Subcutaneous abdominal adipose tissue (tissue), 5 donors: ENCODE results near the gene SCN5A.

Experiments used
- H3K27ac ChIP-seq: one replicate; pipeline ENCODE4 v1.7.0; 2013; ENCODE audit warnings: low read depth, mild to moderate bottlenecking, inconsistent platforms, low read length, moderate library complexity
- H3K27me3 ChIP-seq, 5 donors: one replicate each; pipeline ENCODE4 v1.7.0; 2013; ENCODE audit warnings: low read length in 5 of 5, inconsistent platforms in 1 of 5; ENCODE audit not compliant: control insufficient read depth in 5 of 5, insufficient read depth in 4 of 5
- H3K36me3 ChIP-seq, 5 donors: one replicate each; pipeline ENCODE4 v1.7.0; 2013; ENCODE audit warnings: low read length in 5 of 5; ENCODE audit not compliant: control insufficient read depth in 5 of 5, insufficient read depth in 5 of 5
- H3K4me1 ChIP-seq, 5 donors: one replicate each; pipeline ENCODE4 v1.7.0; 2013; ENCODE audit warnings: low read length in 5 of 5, mild to moderate bottlenecking in 3 of 5, moderate library complexity in 1 of 5; ENCODE audit not compliant: control insufficient read depth in 5 of 5, insufficient read depth in 5 of 5
- H3K4me3 ChIP-seq, 5 donors: one replicate each; pipeline ENCODE4 v1.7.0; 2013; ENCODE audit warnings: low read length in 5 of 5, low read depth in 1 of 5
- H3K9ac ChIP-seq, 5 donors: one replicate each; pipeline ENCODE4 v1.7.0; 2013; ENCODE audit warnings: low read length in 5 of 5, mild to moderate bottlenecking in 4 of 5, moderate library complexity in 3 of 5
- H3K9me3 ChIP-seq, 5 donors: one replicate each; pipeline ENCODE4 v1.7.0; 2013; ENCODE audit warnings: low read length in 5 of 5; ENCODE audit not compliant: control insufficient read depth in 5 of 5
- donor health status: healthy.
- donor health status: healthy.
- donor health status: healthy.
- donor health status: healthy.
- donor health status: healthy.

The SCN5A gene

DNA sequence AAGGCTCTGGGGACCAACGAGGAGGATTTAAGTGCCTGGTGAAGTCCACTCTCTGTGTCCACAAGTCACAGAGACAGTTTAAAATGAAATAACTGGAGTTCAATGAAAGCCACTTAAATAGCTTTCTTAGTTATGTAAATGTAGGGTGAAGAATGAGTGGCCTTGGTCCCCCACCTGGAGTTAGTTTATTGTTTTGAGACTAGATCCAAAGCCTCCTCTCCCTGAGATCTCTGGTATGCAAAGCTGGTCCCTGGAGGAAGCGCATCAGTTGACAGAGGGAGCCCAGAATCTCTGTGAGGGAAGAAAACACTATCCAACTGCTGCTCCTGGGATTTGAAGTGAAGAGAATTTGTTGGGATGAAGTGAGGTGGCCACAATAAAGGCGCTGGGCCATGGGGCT, 112.8 kb downstream of the SCN5A start:
- Histone ChIP-seq H3K9ac (no peak overlapping the region), H3K36me3 (peaks cover 0 to 2% (median 0%) of the 10 kb centered on the region in 5 donors), H3K4me3 (no peak overlapping the region), H3K4me1 (peaks cover 0 to 10% (median 5%) of the 10 kb centered on the region in 5 donors), H3K27ac (no peak overlapping the region), H3K9me3 (peaks cover 0 to 4% (median 0%) of the 10 kb centered on the region in 5 donors), H3K27me3 (no peaks in the 10 kb centered on the region)

DNA sequence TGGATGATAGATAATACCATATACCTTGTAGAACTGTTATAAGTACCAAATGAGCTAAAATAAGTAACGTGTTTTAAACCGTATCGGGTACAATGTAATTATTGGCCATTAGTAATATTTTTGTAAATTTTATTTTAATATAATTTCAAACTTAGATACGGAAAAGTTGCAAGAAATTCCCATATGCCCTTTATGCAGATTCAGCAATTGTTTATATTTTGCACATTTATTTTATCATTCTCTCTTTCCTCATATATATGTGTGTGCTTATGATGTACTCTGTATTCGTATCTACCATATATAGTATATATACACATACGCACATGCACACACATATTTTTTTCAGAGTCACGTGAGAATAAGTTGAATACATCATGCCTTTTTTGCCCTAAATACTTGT, 114.9 kb downstream of the SCN5A start:
- Histone ChIP-seq H3K4me1 (peaks cover 0 to 10% (median 5%) of the 10 kb centered on the region in 5 donors), H3K36me3 (peaks cover 0 to 2% (median 0%) of the 10 kb centered on the region in 5 donors), H3K9ac (no peak overlapping the region), H3K27ac (no peak overlapping the region), H3K4me3 (no peak overlapping the region), H3K9me3 (peaks cover 0 to 4% (median 0%) of the 10 kb centered on the region in 5 donors), H3K27me3 (no peaks in the 10 kb centered on the region)

DNA sequence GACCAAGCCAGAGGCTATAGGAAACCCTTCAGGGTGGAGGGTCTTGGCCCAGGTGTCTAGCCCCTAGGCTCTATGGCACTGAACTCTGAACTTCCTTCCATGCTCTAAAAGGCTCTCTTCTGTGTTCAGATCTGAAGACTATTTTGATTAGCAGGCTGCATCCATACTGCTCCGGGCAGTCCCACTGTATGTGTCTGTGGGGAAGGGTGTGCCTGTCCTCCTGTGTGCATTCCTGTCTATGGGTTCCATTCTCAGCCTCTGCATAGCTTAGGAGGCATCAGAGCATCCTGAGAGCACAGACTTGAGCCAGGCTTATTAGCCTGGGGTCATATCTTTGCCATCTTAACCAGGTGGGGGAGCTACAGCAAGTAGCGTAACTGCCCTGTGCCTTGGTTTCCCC, 115.3 kb downstream of the SCN5A start:
- H3K27me3 ChIP-seq = no peaks in the 10 kb centered on the region
- no peak overlapping the region for H3K4me3 ChIP-seq
- H3K4me1 ChIP-seq = peaks cover 0 to 10% (median 5%) of the 10 kb centered on the region in 5 donors
- peaks cover 0 to 4% (median 0%) of the 10 kb centered on the region in 5 donors for H3K9me3 ChIP-seq
- no peak overlapping the region for H3K9ac ChIP-seq
- H3K36me3 ChIP-seq = peaks cover 0 to 2% (median 0%) of the 10 kb centered on the region in 5 donors
- no peak overlapping the region for H3K27ac ChIP-seq

DNA sequence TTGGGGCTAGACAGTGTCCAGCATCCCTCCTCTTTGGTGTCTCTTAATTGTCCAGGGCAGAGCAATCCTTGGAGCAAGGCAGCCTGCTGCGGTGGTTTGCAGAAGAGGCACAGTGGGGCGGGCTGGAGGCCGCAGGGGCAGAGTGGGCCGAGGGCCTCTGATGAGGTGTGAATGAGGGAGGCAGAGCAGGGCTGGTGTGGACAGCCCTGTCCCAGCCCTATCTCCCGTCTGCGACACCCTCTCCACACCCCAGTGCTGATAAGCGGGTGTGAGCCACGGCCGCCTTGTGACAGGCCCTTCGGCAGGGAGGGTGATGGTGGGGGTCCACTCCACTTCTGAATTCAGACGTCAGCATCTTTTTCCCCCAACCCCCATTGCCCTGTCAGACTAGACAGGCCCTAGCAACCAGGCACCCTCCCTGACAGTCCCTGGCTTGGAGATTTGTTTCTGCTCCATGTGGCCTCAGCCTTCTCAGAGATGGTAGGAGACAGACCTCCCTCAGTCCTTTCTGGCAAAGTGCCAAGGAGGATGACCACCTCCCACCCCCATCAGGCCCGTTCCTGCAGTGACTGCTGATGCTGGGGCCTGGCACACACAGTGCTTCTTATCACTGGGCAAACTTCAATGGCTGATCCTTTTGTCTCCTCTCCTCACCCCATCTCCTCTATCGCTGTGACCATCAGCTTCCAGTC, 116.1 kb downstream of the SCN5A start:
- Histone ChIP-seq H3K27me3 (no peaks in the 10 kb centered on the region), H3K27ac (no peak overlapping the region), H3K9ac (no peak overlapping the region)

DNA sequence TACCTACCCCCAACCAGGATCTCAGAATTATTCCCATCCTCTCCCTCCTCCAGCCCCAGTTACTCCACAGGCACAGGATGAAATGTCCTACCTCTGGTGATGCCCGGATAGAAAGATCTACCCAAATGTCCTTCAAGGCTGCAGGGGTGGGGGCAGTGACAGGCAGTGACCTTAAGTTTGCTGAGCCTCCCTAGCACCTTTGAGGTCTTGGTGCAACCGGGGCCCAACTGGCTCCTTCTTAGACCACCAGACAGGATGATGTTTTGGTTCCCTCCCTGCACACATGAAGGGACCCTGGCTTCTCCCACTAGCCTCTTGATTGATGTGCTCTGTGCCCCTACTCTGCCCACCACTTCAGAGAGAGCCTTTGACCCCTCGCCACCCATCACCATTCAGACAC, 117.0 kb downstream of the SCN5A start:
- H3K27ac ChIP-seq = no peak overlapping the region
- no peaks in the 10 kb centered on the region for H3K27me3 ChIP-seq
- H3K9me3 ChIP-seq = peaks cover 0 to 4% (median 0%) of the 10 kb centered on the region in 5 donors
- no peak overlapping the region for H3K4me3 ChIP-seq
- peaks cover 0 to 14% (median 10%) of the 10 kb centered on the region in 5 donors for H3K4me1 ChIP-seq
- peaks cover 0 to 7% (median 0%) of the 10 kb centered on the region in 5 donors for H3K36me3 ChIP-seq
- no peak overlapping the region for H3K9ac ChIP-seq

More for the DNA sequence above, 116.1 kb downstream of the SCN5A start:
- peaks cover 0 to 9% (median 9%) of the 10 kb centered on the region in 5 donors for H3K4me1 ChIP-seq
- H3K9me3 ChIP-seq = peaks cover 0 to 4% (median 0%) of the 10 kb centered on the region in 5 donors
- peaks cover 0 to 4% (median 0%) of the 10 kb centered on the region in 5 donors for H3K36me3 ChIP-seq
- H3K4me3 ChIP-seq = no peak overlapping the region

DNA sequence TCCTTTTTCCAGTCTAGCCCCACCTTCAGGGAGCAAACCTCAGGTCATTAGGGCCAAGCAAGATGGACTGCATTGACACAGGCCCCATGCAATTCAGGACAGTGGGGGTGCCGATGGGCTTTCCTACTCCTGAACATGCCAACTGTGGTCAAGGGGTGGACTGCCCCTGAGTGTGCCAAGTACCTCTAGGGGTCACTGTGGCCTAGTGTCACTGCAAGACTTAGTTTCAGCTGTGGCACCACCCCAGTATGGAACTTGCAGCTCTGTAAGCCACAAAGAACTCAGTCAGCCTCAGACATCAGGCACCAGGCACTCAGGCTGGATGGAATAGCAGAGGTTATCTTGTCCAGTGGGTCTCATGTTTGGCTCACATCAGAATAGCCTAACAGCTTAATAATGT, 121.0 kb downstream of the SCN5A start:
- Histone ChIP-seq H3K4me1 (peaks cover 0 to 9% (median 5%) of the 10 kb centered on the region in 5 donors), H3K27ac (no peak overlapping the region), H3K27me3 (no peaks in the 10 kb centered on the region), H3K9ac (no peak overlapping the region), H3K4me3 (no peak overlapping the region), H3K36me3 (peaks cover 13 to 33% (median 17%) of the 10 kb centered on the region in 5 donors), H3K9me3 (no peaks in the 10 kb centered on the region)

DNA sequence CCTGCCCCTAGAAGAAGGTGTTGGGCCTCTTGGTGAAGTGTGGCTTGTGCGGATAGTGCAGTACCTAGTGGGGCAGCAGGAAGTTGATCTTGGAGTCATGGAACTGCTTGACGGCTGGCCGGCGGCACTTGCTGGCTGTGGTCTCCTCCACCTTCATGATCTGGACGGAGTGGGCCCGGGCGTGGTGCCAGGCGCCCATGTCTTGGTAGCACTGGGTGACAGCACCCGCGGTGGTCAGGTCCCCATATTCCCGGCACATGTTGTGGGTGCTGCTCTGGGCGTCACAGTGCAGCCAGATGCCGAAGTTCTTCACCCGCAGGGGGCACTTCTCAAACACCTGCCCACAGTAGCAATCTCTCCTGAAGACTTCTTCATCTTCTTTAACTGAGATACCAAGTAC, 122.7 kb downstream of the SCN5A start:
- Histone ChIP-seq H3K27me3 (no peaks in the 10 kb centered on the region), H3K4me1 (peaks cover 0 to 9% (median 5%) of the 10 kb centered on the region in 5 donors), H3K9me3 (no peaks in the 10 kb centered on the region), H3K27ac (no peak overlapping the region), H3K36me3 (peaks cover 13 to 42% (median 20%) of the 10 kb centered on the region in 5 donors), H3K9ac (no peak overlapping the region), H3K4me3 (no peak overlapping the region)

DNA sequence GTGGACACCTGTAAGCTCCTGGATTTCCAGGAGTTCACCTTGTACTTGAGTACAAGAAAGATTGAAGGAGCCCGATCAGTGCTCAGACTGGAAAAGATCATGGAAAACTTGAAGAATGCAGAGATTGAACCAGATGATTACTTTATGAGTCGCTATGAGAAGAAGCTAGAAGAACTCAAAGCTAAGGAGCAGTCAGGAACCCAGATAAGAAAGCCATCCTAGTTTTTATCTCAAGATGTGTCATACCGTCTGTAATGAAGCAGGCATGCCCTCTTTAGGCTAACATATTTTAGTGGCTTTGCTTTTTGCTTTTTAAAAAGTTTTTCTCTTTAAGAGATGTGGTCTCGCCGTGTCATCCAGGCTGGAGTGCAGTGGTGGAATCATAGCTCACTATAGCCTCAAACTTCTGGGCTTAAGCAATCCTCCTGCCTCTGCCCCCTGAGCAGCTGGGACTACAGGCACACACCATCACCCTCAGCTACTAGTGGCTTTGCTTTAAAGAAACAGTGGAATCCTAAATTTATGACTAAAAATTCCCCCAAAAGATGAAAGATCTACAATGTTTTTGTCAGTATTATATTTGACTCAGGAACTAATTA, 125.2 kb downstream of the SCN5A start:
- peaks cover 16 to 43% (median 20%) of the 10 kb centered on the region in 5 donors for H3K36me3 ChIP-seq
- H3K9me3 ChIP-seq = no peaks in the 10 kb centered on the region
- no peaks in the 10 kb centered on the region for H3K27me3 ChIP-seq
- H3K27ac ChIP-seq = no peak overlapping the region
- H3K9ac ChIP-seq = no peak overlapping the region
- peaks cover 0 to 9% (median 7%) of the 10 kb centered on the region in 5 donors for H3K4me1 ChIP-seq
- H3K4me3 ChIP-seq = no peak overlapping the region

DNA sequence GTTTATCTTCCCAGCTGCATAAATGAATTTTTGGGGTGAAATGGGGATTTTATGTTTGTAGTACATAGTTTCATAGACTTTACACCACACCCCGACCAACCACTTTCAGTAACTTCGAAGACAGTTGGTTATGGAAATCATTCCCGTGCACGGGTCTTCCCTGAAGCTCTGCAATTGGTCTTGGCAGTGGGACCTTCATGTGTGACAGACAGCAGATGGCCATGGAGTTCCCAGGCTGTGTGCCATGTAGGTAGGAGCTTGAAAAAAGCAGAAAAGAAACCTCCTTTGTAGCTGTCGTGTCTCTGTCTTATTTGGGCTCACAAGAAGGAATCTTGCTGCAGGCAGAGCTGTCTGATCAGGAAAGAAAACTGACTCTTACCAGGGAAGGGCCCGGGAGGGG, 127.5 kb downstream of the SCN5A start:
- peaks cover 16 to 41% (median 23%) of the 10 kb centered on the region in 5 donors for H3K36me3 ChIP-seq
- H3K27me3 ChIP-seq = no peaks in the 10 kb centered on the region
- peaks cover 0 to 3% (median 0%) of the 10 kb centered on the region in 5 donors for H3K4me1 ChIP-seq
- no peak overlapping the region for H3K27ac ChIP-seq
- H3K9me3 ChIP-seq = no peaks in the 10 kb centered on the region
- H3K4me3 ChIP-seq = no peak overlapping the region
- no peak overlapping the region for H3K9ac ChIP-seq

DNA sequence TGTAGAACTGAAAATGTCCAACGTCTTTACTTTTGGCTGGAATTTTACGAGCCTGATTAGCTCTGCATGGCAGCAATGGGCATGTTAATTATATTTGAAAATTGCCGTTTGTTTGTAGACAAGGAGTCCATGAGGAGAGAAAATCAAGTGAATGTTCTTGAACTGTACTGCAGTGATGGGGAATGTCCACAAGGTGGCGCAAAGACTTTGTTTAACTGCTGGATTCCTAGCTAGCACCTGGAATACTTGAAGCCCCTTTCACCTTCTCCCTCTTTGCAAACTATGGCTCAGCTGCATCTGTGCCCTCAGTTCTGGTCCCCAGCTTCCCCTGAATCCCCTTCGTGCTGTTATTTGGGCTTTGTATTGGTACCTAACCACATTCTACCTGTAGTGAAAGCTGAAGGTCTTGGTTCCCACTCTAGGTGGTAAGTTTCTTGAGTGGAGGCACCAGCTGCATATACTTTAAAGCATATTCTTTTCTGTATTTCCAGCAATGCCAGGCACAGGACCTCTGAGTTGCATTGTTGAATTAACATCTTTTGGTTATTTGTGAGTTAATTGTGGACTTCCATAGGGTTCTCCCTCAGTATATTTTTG, 128.0 kb downstream of the SCN5A start:
- Histone ChIP-seq H3K27ac (no peak overlapping the region), H3K9me3 (no peaks in the 10 kb centered on the region), H3K4me1 (peaks cover 0 to 3% (median 0%) of the 10 kb centered on the region in 5 donors), H3K36me3 (peaks cover 16 to 38% (median 23%) of the 10 kb centered on the region in 5 donors), H3K9ac (no peak overlapping the region), H3K4me3 (no peak overlapping the region), H3K27me3 (no peaks in the 10 kb centered on the region)
